ENCODE data around the gene P2RX4.
"Not testable (repeated sequence)": the region's sequence is repeated elsewhere in the genome, so short reads cannot be mapped to it uniquely, and the experiment has no call there.

P2RX4 gene

DNA sequence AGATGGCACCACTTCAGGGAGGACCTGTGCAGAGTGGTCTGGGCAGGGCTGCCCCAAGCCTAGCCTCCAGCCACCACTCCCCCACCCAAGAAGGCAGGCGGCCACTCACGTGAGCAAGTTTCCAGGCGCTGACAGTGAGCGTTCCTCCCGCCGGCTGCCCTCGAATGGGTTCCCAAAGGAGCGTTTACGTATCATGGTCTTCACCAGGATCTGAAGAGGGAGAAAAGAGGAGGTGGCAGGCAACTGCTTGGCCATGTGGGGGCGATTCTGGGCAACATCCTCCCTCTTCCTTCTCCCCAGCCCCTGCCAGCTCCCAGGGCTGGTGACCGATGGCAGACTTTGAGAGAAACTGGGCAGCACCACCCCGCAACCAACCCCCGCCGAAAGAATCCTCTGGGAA, 35.1 kb downstream of the P2RX4 start:
- DNase-seq (ENCODE audit: low spot score) = no peak

DNA sequence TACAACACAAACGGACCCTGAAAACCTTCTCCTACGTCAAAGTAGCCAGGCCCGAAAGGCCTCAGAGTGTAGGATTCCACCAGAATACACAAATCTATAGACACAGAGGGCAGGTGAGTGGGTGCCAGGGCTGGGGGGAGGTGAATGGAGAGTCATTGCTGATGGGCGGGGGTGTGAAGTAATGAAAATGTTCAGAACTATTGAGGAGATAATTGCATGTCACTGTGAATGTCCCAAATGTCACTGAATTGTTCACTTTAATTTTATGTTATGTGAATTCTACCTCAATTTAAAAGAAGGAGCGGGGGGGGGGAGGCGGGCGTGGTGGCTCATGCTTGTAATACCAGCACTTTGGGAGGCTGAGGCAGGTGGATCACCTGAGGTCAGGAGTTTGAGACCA, 36.0 kb downstream of the P2RX4 start:
- DNase-seq (ENCODE audit: low spot score) = no peak

DNA sequence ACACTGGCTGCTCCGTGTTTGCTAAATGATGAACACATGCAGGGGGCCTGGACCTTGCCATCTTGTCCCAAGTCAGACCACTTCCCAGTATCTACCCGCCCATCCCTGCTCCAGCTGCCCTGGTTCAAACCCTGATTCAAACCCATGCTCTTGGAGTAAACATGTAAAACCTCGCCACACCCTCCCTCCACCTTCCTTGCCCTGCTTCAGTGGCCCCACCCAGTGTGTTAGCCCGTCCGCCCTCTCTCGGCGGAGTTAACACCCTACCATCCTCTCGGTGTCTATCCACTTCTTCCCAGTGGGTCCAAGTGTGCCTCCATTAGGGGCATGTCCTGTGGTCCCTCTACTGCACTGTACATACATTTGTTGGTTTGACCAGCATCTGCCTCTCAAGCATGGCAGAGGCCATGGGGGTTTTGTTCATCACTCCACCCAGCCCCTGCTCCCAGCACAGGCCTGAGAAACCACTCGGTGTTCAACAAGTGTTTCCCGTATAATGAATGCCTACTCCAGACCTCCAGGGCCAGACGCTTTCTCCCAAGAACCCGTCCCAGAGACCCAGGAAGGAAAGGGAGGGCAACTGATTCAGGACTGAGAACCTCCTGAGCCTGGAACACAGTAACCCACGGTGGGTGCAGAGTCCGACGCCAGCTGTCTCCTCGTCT, 37.1 kb downstream of the P2RX4 start:
- DNase-seq (ENCODE audit: low spot score) = no peak

DNA sequence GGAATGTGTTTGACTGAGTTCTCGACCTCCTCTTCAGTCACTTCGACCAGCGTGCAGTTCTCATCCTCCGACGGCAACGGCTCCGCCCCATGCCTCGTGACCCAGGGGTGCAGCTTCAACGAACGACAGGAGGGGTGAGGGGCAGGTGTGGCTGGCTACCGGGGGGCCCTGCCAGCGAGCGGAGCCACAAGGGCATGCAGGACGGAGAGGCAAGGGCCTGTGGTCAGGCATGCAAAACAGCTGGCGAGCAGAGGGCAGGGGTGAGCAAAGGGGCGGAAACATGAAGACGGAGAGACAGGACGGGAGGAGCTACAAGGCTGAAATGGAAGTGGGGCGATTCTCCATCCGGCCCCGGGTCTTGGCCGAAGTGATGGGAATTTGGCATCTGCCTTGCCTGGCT, 38.7 kb downstream of the P2RX4 start:
- no peak for DNase-seq (ENCODE audit: low spot score)

DNA sequence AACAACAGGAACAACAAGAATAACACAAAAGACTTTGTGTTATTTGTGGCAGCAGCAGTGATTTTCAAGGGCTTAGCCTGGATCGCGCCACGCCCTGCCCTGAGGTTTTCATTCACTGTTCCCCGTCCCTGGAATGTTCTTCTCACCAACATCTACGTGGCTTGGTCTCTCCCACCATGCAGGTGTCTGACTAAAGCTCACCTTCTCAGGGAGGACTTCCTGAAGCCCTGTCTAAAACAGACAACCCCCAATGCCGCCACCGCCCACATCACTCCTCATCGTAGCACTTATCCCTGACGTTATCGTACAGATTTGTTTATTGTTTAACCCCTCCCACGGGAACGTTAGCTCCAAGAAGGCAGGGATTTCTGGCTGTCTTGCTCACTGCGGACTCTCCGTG, 40.4 kb downstream of the P2RX4 start:
- no peak for DNase-seq (ENCODE audit: low spot score)

DNA sequence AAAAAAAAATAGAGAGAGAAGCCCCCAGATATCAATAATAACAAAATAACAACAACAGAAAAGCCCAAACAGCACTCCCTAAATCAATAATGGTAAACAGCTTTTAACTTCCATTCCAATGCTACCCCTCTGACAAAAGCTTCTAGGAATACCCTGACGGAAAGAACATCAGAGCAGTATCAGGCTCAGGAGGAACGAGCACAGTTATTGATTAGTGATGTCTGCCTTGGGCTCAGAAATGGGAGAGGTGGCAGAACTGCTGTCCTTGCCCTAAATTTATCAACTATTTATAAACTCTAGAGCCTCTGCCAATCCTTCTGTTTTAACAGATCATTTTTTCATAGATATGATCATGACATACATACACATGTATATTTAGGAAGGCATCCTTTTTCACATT, 41.9 kb downstream of the P2RX4 start:
- no peak for DNase-seq (ENCODE audit: low spot score)

DNA sequence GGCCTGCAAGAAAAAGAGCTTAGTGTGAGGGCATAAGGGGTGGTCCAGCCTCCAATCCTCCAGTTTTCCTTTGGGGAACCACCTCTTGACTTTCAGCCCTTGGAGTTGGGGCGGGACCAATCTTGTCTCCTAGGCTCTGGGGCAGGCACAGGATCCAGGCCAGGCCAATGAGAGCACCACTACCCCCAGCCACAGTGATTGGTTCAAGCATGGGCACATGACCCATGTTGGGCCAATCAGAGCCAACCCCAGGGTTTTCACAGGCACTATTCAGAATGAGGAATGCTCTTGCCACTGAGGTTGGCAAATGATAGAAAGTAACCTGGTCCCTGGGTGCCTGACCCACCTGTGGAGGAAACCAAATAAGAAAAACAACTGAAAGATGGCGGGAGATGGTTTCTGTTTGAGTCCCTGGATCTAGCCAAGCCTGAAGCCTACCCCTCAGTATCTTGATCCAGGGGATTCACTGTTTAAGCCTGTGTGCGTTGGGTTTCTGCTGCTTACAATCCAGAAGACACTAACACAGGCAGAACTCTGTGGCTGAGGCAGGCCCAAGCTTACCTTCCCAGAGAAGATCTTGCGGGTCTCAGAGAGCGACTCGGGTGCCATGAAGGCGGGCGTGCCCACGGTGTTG, 42.9 kb downstream of the P2RX4 start:
- DNase-seq (ENCODE audit: low spot score) = no peak

DNA sequence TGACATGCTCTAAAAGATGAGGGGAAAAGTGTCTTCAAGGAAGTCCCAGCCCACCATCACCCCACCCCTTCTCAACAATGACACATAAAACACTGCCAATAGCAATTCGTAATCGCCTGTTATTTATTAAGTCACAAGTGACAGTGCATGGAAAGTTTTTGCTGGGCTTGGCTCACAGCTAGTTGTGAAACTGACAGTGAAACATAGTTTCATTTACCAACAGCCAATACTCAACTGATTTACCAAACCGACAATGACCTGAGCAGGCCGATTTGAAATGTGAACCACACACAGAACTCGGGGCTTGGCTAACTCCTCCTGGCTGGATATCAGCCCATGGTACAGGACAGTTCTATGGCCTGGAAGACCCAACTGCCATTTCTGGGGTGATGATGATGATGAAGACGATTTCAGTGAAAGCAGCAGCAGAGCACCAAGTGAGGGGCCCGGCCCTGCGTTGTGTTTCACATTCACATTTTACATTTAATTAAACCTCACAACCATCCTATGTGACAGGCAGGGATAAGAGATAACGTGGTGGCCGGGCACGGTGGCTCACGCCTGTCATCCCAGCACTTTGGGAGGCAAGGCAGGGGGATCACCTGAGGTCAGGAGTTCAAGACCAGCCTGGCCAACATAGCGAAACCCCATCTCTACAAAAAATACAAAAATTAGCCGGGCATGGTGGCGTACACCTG, 43.9 kb downstream of the P2RX4 start:
- no peak for DNase-seq (ENCODE audit: low spot score)

DNA sequence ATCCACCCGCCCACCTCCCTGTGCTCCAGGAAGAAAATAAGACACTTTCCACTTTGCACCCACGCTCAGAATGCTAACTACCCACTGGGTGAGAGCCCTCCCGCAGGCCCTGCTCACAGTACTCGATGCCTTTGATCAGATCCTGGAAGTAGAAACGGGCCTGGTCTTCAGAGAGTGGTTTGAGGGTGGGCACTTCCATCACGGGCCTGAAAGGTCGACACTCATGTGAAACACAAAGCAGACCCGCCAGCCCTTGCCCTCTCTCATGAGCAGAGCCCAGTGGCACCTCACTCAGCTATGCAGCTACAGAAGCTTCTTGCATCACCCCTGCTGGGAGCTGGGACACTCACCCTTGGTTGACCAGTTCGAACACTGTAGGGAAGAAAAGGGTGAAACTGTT, 45.5 kb downstream of the P2RX4 start:
- DNase-seq (ENCODE audit: low spot score) = no peak

DNA sequence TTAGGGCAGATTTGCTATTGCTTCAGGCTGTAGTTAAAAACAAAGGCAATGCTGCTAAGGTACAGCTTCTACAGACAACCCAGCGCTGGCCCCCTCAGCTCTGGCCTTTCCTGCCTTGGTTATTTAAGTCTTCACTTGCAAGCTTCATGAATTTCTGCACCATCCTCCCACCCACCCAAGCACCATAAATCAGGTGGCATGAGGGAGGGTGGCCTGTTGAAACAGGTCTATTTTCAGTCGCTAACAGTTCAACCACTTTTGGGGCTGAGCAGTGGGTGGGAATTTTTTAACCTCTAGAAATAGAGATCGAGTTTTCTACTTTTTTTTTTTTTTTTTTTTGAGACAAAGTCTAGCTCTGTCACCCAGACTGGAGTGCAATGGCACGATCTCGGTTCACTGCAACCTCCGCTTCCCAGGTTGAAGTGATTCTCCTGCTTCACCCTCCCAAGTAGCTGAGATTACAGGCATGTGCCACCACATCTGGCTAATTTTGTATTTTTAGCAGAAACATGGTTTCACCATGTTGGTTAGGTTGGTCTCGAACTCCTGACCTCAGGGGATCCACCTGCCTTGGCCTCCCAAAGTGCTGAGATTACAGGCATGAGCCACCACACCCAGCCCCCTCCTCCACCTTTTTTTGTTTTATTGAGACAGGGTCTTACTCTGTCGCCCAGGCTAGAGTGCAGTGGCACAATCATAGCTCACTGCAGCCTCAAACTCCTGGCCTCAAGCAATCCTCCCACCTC, 47.9 kb downstream of the P2RX4 start:
- DNase-seq (ENCODE audit: low spot score) = not testable (repeated sequence)

DNA sequence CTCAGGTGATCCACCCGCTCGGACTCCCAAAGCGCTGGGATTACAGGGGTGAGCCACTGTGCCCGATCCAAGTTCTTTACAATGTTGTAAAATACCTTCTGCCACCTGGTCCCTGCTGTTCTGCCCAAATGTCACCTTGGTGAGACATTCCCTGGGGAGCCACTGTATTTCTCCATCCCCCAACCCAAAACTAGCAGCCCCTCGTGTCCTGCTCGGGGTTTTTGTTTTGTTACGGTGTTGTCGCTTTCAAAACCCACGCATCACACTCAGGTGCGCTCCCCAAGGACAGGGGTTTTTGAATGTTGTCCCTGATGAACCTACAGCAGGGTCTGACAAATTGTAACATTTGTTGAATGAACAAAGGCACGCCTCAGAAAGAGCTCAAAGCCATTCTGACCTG, 49.1 kb downstream of the P2RX4 start:
- DNase-seq (ENCODE audit: low spot score) = no peak

DNA sequence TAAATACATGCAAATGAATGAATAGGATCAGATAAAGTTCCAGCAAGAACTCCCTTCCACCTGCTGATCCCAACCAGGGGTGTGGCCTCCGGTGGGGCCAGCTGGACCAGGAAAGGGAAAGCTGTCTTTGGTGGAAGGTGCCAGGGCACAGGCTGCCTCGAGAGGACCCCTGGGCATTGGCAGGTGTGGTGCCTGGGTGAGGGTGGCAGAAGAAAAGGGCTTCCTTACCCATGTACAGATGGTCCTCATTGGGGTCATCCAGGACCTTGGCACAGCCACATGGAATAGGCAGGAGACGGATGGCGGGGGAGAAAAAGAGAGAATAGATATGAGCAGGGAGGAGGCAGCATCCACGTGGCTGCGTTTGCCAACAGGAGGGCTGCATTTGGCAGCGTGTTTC, 50.2 kb downstream of the P2RX4 start:
- DNase-seq (ENCODE audit: low spot score) = no peak

DNA sequence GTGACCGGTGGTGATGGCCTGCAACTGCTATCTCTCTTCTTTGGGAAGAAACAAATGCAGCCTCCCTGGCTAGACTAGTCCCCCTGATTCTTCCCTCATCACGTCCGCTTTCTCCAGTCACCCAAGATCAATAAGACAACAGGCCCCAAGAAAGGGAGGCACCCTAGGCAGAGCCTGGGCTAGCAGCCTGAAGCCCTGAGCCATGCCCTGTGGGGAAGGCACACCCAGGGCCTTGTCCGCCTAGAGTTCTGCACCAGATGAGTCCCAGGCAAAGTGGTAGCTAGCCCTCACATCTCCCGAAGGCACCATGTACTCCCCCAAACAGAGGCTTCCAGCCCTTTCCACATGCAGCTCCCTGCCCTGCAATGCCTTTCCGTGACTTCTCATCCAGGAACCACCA, 51.5 kb downstream of the P2RX4 start:
- DNase-seq (ENCODE audit: low spot score) = no peak

DNA sequence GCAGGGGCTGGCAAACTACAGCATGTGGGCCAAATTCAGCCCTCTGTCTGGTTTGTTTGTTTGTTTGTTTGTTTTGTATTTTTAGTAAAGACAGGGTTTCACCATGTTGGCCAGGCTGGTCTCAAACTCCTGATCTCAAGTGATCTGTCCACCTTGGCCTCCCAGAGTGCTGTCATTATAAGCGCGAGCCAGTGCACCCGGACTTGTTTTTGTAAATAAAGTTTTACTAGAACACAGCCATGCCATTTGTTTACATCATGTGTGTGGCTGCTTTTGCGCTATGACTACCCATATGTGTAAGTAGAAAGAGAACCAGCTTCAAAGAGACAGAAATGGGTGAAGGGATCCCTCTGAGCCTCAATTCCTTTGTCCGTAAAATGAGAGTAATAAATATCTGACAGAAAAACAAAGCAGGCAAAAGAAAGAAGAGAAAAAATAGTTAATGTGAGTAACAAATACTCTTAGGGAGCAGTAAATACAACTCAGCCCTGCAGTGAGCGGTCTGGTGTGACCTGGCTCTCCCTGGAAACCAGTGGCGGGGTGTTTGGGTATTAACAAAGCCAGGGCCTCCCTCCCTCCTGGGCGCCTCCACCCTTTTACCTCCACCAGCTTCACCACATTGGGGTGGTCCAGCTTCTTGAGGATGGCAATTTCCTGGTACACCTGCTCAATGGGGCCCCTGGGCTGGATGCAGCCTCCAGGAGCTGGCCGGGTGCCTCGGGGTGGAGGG, 53.4 kb downstream of the P2RX4 start:
- no peak for DNase-seq (ENCODE audit: low spot score)

DNA sequence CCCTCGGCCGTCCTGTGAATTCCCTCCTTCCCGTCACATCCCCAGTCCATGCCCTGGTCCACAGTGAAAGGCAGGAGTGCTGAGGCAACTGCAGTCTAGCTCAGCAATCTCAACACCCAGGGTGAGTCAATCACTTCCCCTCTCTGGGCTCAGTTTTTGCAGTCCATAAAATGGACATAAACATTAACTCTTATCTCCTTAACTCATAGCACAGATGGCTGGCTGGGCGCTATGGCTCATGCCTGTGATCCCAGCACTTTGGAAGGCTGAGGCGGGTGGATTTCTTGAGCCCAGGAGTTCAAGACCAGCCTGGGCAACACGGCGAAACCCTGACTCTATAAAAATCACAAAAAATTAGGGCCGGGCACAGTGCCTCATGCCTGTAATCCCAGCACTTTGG, 54.2 kb downstream of the P2RX4 start:
- no peak for DNase-seq (ENCODE audit: low spot score)

DNA sequence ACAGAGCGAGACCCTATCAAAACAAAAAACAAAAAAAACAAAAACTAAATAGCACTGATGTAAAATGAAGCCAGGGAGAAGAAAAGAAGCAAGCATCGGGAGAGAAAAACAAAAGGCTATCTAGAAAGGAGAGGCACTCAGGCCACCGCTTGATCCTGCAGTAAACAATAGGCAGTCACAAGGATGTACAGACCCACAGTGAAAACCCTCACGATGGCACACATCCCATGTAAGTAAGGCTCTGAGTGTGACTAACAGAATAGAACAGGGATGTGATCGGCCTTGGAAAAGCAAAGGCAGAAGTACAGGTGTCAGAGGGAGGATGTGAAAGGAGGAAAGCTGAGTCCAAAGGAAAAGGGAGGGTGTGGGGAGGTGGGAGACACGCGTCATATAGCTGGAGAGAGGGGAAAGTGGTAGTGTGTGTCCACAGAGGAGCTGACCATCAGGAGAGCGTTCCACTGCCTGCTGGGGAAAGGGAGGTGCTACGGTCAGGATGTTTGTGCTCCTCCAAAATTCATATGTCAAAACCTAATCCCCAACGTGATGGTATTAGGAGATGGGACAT, 55.1 kb downstream of the P2RX4 start:
- DNase-seq (ENCODE audit: low spot score) = no peak

DNA sequence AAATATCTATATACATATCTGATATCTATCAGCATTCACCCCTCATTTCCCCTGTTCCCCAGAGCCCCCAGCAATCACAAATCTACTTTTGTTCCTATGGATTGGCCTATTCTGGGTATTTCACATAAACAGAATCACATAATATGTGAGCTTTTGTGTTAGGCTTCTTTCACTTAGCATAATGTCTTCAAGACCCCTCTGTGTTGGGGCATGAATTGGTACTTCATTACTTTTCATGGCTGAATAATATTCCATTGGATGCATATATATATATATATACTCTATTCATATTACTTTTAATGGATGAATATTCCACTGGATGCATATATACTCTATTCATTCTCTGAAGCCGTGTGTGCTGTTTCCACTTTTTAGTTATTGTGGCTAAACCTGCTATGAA, 57.9 kb downstream of the P2RX4 start:
- DNase-seq (ENCODE audit: low spot score) = no peak

DNA sequence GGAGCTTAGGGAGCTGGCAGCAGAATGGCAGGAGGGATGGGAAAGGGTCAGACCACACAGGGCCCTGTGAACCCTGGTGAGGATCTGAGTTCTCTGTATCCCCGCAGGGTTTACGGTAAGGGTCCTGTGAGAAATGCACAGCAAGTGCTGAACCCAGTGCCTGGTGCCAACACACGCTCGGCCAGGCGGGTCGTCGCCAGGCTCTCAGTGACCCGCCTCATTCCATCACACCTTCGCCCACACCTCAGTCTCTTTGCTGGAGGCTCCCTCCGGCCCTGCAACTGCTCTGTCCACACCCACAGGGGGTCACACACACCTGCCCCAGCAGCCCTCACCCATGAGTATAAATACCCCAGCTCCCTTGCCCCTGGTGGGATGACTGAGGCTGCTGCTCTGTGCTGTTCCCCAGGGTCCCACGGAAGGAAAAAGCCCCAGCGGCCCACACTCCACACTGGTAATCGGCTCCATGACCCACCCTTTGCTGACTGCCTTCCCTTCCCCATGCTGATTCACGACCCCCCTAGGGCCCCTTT, 63.5 kb downstream of the P2RX4 start:
- DNase-seq (ENCODE audit: low spot score) = no peak

DNA sequence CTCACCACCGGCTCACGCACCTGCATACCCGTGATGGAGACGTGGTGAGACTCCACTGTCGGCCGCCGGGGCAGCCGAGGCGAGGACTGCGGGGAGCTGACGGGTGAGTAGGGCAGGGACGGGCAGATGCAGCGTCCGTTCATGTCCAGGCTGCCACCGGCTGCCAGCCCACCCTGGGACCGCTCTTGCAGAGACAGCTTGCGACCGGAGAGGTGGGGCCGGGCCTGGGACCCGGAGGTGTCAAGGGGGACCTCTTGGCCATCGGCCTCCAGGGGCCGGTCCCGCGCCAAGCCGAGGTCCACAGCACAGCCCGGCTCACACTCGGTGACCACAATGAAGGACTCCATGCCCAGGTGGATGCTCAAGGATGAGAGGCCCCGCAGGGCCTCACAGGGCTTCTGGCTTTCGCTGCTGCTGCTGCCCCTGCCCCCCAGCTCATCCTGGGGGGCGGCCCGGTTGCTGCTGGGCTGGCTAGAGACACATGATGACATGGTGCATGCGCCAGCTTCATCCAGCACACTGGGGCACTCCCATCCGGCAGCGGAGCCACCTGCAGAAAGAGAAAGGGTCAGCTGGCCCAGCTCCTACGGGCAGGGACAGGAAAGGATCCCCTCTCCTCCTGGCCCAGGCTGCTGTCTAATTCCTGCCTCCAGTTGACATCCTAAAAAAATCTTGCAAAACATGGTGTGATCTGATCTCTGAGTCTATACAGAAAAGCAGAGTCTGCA, 64.3 kb downstream of the P2RX4 start:
- no peak for DNase-seq (ENCODE audit: low spot score)

DNA sequence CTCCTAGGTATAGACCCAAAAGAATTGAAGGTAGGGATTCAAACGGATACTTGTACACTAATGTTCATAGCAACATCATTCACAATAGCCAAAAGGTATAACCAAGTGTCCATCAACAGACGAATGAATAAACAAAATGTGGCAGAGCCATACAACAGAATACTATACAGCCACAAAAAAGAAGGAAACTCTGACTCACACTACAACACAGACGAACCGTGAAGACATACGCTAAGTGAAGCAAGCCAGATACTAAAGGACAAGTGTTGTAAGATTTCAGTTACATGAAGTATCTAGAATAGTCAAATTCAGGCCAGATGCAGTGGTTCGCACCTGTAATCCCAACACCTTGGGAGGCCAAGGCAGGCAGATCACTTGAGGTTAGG, 67.4 kb downstream of the P2RX4 start:
- no peak for DNase-seq (ENCODE audit: low spot score)

All from AG20443 (cell line).